ENCODE data around the gene ACSS1. TPM values are rescaled to one million over a fixed set of nuclear protein-coding genes. Genes with fewer than 3 reads are reported as not detected.

ACSS1 gene
- total RNA-seq, 1 donor from 2014 or later: not detected

- H3K36me3 ChIP-seq: no peaks in the 10 kb centered on the region
- H3K9ac ChIP-seq: no peak overlapping the region
- H3F3A ChIP-seq (ENCODE audit: low read depth): no peaks in the 10 kb centered on the region
- H3K9me3 ChIP-seq (ENCODE audit: low read depth): no peaks in the 10 kb centered on the region
- H4K20me1 ChIP-seq (ENCODE audit: low read depth): peaks cover 11% of the 10 kb centered on the region
- H2AFZ ChIP-seq (replicated peaks): no peak overlapping the region
- peaks cover 3% of the 10 kb centered on the region for H3K27me3 Mint-ChIP-seq (ENCODE audit: insufficient read depth, low read depth)
- no peak overlapping the region for H3K27ac Mint-ChIP-seq
- H3K4me3 ChIP-seq: no peak overlapping the region
- peaks cover 13% of the 10 kb centered on the region for H3K4me1 ChIP-seq
- no peak for DNase-seq (ENCODE audit: low spot score)
- TF ChIP-seq EZH2 (IDR thresholded peaks at IDR 0.05): no peak
- TF ChIP-seq EZH2phosphoT487 (IDR thresholded peaks at IDR 0.05): no peak
- TF ChIP-seq CTCF (IDR thresholded peaks at IDR 0.05): no peak
- no peak overlapping the region for H3K4me3 Mint-ChIP-seq
- no peaks in the 10 kb centered on the region for H3K9me3 Mint-ChIP-seq
- no peak overlapping the region for H3K27ac ChIP-seq
- no peak overlapping the region for H3K4me2 ChIP-seq
- no peaks in the 10 kb centered on the region for H3K36me3 Mint-ChIP-seq
- H3K27me3 ChIP-seq: peaks cover 10% of the 10 kb centered on the region
- H3K4me1 Mint-ChIP-seq: peaks cover 25% of the 10 kb centered on the region
- H3K79me2 ChIP-seq (ENCODE audit: low read depth): peaks cover 69% of the 10 kb centered on the region
These were observed 68.8 kb downstream of the ACSS1 start for GRCh38 chr20:24989162-24989561.

- peaks cover 17% of the 10 kb centered on the region for H3K4me1 Mint-ChIP-seq
- Histone ChIP-seq H3K79me2 (ENCODE audit: low read depth) (peaks cover 70% of the 10 kb centered on the region), H3K9me3 (ENCODE audit: low read depth) (no peaks in the 10 kb centered on the region), H3K9ac (no peak overlapping the region), H3K27ac (no peak overlapping the region), H3F3A (ENCODE audit: low read depth) (no peaks in the 10 kb centered on the region), H3K4me1 (peaks cover 13% of the 10 kb centered on the region), H3K4me3 (no peak overlapping the region), H3K36me3 (peaks cover 5% of the 10 kb centered on the region), H3K4me2 (no peak overlapping the region), H4K20me1 (ENCODE audit: low read depth) (peaks cover 11% of the 10 kb centered on the region), H3K27me3 (peaks cover under 1% of the 10 kb centered on the region), H2AFZ (replicated peaks) (no peak overlapping the region)
- no peak for DNase-seq (ENCODE audit: low spot score)
- peaks cover 5% of the 10 kb centered on the region for H3K36me3 Mint-ChIP-seq
- TF ChIP-seq EZH2 (IDR thresholded peaks at IDR 0.05): no peak
- no peak for TF ChIP-seq CTCF (IDR thresholded peaks at IDR 0.05)
- TF ChIP-seq EZH2phosphoT487 (IDR thresholded peaks at IDR 0.05): no peak
- H3K9me3 Mint-ChIP-seq: no peaks in the 10 kb centered on the region
- H3K4me3 Mint-ChIP-seq: no peak overlapping the region
- H3K27ac Mint-ChIP-seq: no peak overlapping the region
- H3K27me3 Mint-ChIP-seq (ENCODE audit: insufficient read depth, low read depth): peaks cover 3% of the 10 kb centered on the region
These were observed 69.8 kb downstream of the ACSS1 start for GRCh38 chr20:24987873-24988835.

GRCh38 chr20:24987244-24987643 is 70.7 kb downstream of the ACSS1 start:
- H4K20me1 ChIP-seq (ENCODE audit: low read depth): peaks cover 11% of the 10 kb centered on the region
- H3K36me3 Mint-ChIP-seq: peaks cover 11% of the 10 kb centered on the region
- H3K4me1 Mint-ChIP-seq: peaks cover 16% of the 10 kb centered on the region
- no peak for TF ChIP-seq CTCF (IDR thresholded peaks at IDR 0.05)
- no peak for TF ChIP-seq EZH2 (IDR thresholded peaks at IDR 0.05)
- no peak for TF ChIP-seq EZH2phosphoT487 (IDR thresholded peaks at IDR 0.05)
- H3K4me3 Mint-ChIP-seq: no peak overlapping the region
- H3K27ac Mint-ChIP-seq: no peak overlapping the region
- H3K27me3 Mint-ChIP-seq (ENCODE audit: insufficient read depth, low read depth): peaks cover 3% of the 10 kb centered on the region
- DNase-seq (ENCODE audit: low spot score): no peak
- H3K9me3 ChIP-seq (ENCODE audit: low read depth): no peaks in the 10 kb centered on the region
- no peak overlapping the region for H3K4me2 ChIP-seq
- H3K4me3 ChIP-seq: no peak overlapping the region
- H3K9ac ChIP-seq: no peak overlapping the region
- H3K79me2 ChIP-seq (ENCODE audit: low read depth): peaks cover 70% of the 10 kb centered on the region
- no peak overlapping the region for H3K27ac ChIP-seq
- no peaks in the 10 kb centered on the region for H3K27me3 ChIP-seq
- no peak overlapping the region for H2AFZ ChIP-seq (replicated peaks)
- H3K9me3 Mint-ChIP-seq: peaks cover 1% of the 10 kb centered on the region
- H3F3A ChIP-seq (ENCODE audit: low read depth): no peaks in the 10 kb centered on the region
- H3K4me1 ChIP-seq: peaks cover 13% of the 10 kb centered on the region
- peaks cover 5% of the 10 kb centered on the region for H3K36me3 ChIP-seq

All from neural progenitor cell (in vitro differentiated cells).